GM23338 (cell line): ENCODE measurements around the gene RFNG.

Experiments
- CTCF ChIP-seq, 2 experiments: fragments of 200-600 bp in 1 of 2; sonication (generic) in 1 of 2; conservative IDR thresholded peaks; 2 replicates each; pipeline versions ENCODE4 v1.5.1 to v1.6.1; 2016 to 2017; ENCODE audit warnings: antibody characterized with exemption in 2 of 2, low read depth in 2 of 2, mild to moderate bottlenecking in 2 of 2, moderate library complexity in 1 of 2
- EZH2 ChIP-seq: fragments of 200-600 bp; sonication (generic); IDR thresholded peaks from one replicate; pipeline ENCODE4 v1.8.0; 2017; ENCODE audit warnings: antibody characterized with exemption, mild to moderate bottlenecking, low read depth; ENCODE audit not compliant: unreplicated experiment
- EZH2phosphoT487 ChIP-seq: fragments of 200-600 bp; sonication (generic); IDR thresholded peaks from one replicate; pipeline ENCODE4 v1.8.1; 2018; ENCODE audit warnings: antibody characterized with exemption; ENCODE audit not compliant: unreplicated experiment
- JUNB ChIP-seq: IDR thresholded peaks from one replicate; pipeline ENCODE4 v1.6.1; 2016; ENCODE audit warnings: antibody characterized with exemption; ENCODE audit not compliant: unreplicated experiment
- NANOG ChIP-seq: IDR thresholded peaks from 2 replicates; pipeline ENCODE4 v1.6.1; 2016; ENCODE audit warnings: antibody characterized with exemption, borderline replicate concordance
- POLR2AphosphoS5 ChIP-seq: IDR thresholded peaks from 2 replicates; pipeline ENCODE4 v1.6.1; 2016; ENCODE audit warnings: antibody characterized with exemption, low read depth
- REST ChIP-seq: IDR thresholded peaks from one replicate; pipeline ENCODE4 v1.6.1; 2018; ENCODE audit warnings: antibody characterized with exemption; ENCODE audit not compliant: unreplicated experiment
- ZNF114 ChIP-seq: fragments of 250-450 bp; sonication (Bioruptor Pico); IDR thresholded peaks from 2 replicates; pipeline ENCODE4 v1.5.0; 2020; ENCODE audit warnings: mild to moderate bottlenecking, moderate library complexity
- ZNF331 ChIP-seq: fragments of 250-450 bp; sonication (Bioruptor Pico); IDR thresholded peaks from 2 replicates; pipeline ENCODE4 v1.5.0; 2020; ENCODE audit warnings: low read depth, mild to moderate bottlenecking, moderate library complexity

GRCh38 chr17:82016061-82016874 is 35.3 kb downstream of the RFNG start:
- TF ChIP-seq ZNF331 (no peak), CTCF (conservative IDR thresholded peaks at IDR 0.05; ENCODE audit: low read depth in 2 of 2) (no peak), POLR2AphosphoS5 (no peak), EZH2 (no peak), EZH2phosphoT487 (no peak), REST (no peak), JUNB (no peak), ZNF114 (CRISPR knock-in tag) (no peak), NANOG (no peak)
